ENCODE measurements around the gene CPXM2.

The CPXM2 gene

GRCh38 chr10:123795196-123795780 is 96.3 kb downstream of the CPXM2 start:
- no peak for DNase-seq

GRCh38 chr10:123792248-123792978 is 99.2 kb downstream of the CPXM2 start:
- DNase-seq, result no peak

- no peak for DNase-seq
Observed at GRCh38 chr10:123790132-123790885, 101.3 kb downstream of the CPXM2 start.

- no peak for DNase-seq
Observed at GRCh38 chr10:123788981-123789380, 102.6 kb downstream of the CPXM2 start.

- DNase-seq, result no peak
Observed at GRCh38 chr10:123787566-123787965, 104.0 kb downstream of the CPXM2 start.

- DNase-seq, result no peak
Observed at GRCh38 chr10:123786896-123787295, 104.7 kb downstream of the CPXM2 start.

GRCh38 chr10:123786306-123786705 is 105.3 kb downstream of the CPXM2 start:
- no peak for DNase-seq

- no peak for DNase-seq
Observed at GRCh38 chr10:123784646-123785045, 107.0 kb downstream of the CPXM2 start.

- DNase-seq, result no peak
Observed at GRCh38 chr10:123784216-123784615, 107.4 kb downstream of the CPXM2 start.

GRCh38 chr10:123783296-123783695 is 108.3 kb downstream of the CPXM2 start:
- no peak for DNase-seq

GRCh38 chr10:123782549-123782948 is 109.1 kb downstream of the CPXM2 start:
- DNase-seq, result no peak

GRCh38 chr10:123781956-123782500 is 109.6 kb downstream of the CPXM2 start:
- DNase-seq, result no peak

- no peak for DNase-seq
Observed at GRCh38 chr10:123781324-123781900, 110.2 kb downstream of the CPXM2 start.

- DNase-seq, result no peak
Observed at GRCh38 chr10:123778719-123779517, 112.7 kb downstream of the CPXM2 start.

- no peak for DNase-seq
Observed at GRCh38 chr10:123777881-123778280, 113.7 kb downstream of the CPXM2 start.

GRCh38 chr10:123774132-123774742 is 117.4 kb downstream of the CPXM2 start:
- no peak for DNase-seq

GRCh38 chr10:123772645-123773508 is 118.7 kb downstream of the CPXM2 start:
- DNase-seq, result peak; percentile 1

GRCh38 chr10:123771877-123772644 is 119.5 kb downstream of the CPXM2 start:
- DNase-seq, result no peak

- no peak for DNase-seq
Observed at GRCh38 chr10:123769647-123770046, 122.0 kb downstream of the CPXM2 start.

GRCh38 chr10:123766761-123767160 is 124.8 kb downstream of the CPXM2 start:
- no peak for DNase-seq
